Measurements from ENCODE around the gene KSR2. TPM values are rescaled to one million over a fixed set of nuclear protein-coding genes. Genes with fewer than 3 reads are reported as not detected.

Gene KSR2
- total and polyA plus RNA-seq, 2 of the 4 experiments (the other 2 are of a cell fraction), result not detected

DNA sequence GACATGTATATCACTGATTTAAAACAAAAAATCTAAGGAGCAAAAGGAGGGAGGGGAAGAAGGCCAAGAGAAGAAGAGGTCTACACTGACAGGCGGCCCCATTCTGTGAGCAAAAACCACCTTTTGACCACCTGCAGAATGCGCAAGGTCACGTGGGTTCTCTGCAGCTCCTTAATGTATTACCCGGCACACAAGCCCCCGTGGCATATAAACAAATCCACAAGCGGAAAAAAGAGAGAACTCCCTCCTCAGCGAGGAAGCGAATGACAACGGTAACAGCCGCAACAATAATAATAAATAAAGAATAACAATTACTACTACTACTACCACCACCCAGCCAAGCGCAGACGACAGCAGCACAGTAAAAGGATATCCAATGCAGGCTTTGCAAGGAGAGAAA is 1.3 kb downstream of the KSR2 start:
- Histone ChIP-seq H2AK9ac (replicated peaks; ENCODE audit: low read depth, low read length, poor library complexity) (no peak overlapping the region), H2BK5ac (ENCODE audit: low read depth, low read length, poor library complexity, severe bottlenecking) (no peak overlapping the region), H4K20me1 (ENCODE audit: insufficient read depth, low read length) (no peaks in the 10 kb centered on the region), H3K23ac (ENCODE audit: low read depth, low read length) (no peak overlapping the region), H3K4me2 (ENCODE audit: low read depth, low read length) (no peak overlapping the region), H3K9ac (ENCODE audit: low read depth, low read length) (no peak overlapping the region), H2AK5ac (ENCODE audit: low read depth, low read length) (no peak overlapping the region), H3K4ac (ENCODE audit: low read depth, low read length) (no peak overlapping the region), H4K8ac (ENCODE audit: low read depth in 2 of 2, low read length in 2 of 2) (no peak overlapping the region), H2BK15ac (ENCODE audit: low read depth, low read length) (no peak overlapping the region), H3K14ac (replicated peaks; ENCODE audit: low read depth, low read length) (no peak overlapping the region), H3K27ac (ENCODE audit: insufficient read depth, low read length) (no peak overlapping the region), H3K18ac (ENCODE audit: low read depth, low read length) (no peak overlapping the region), H3K79me1 (ENCODE audit: low read depth in 1 of 2, low read length in 2 of 2) (no peaks in the 10 kb centered on the region), H3K4me1 (ENCODE audit: control insufficient read depth, insufficient read depth, low read length) (no peaks in the 10 kb centered on the region), H2BK20ac (ENCODE audit: low read depth, low read length) (no peak overlapping the region), H3K9me1 (ENCODE audit: insufficient read depth, low read length) (no peaks in the 10 kb centered on the region), H4K5ac (ENCODE audit: low read depth, low read length) (no peak overlapping the region), H2AFZ (replicated peaks; ENCODE audit: low read length, poor library complexity) (no peak overlapping the region), H3K36me3 (ENCODE audit: control insufficient read depth, insufficient read depth, low read length) (no peaks in the 10 kb centered on the region), H3K27me3 (ENCODE audit: control insufficient read depth, insufficient read depth, low read length) (peaks cover 13% of the 10 kb centered on the region), H3K4me3 (ENCODE audit: insufficient read depth, low read depth, low read length) (no peak overlapping the region), H2BK120ac (ENCODE audit: low read depth, low read length) (no peak overlapping the region), H4K91ac (ENCODE audit: insufficient read depth, low read depth, low read length) (no peak overlapping the region), H3K9me3 (ENCODE audit: control insufficient read depth, insufficient read depth, low read length) (no peaks in the 10 kb centered on the region; the same call in 1 of the 2 replicates), H3K56ac (ENCODE audit: extremely low read depth, insufficient read depth, low read length) (no peak overlapping the region)
- POLR2A ChIA-PET (ENCODE audit: unreplicated experiment), result no interaction called here
- dilution Hi-C loops (cut with HindIII; ENCODE audit: low sequenced_read_pairs, unreplicated experiment), result no loop called here
- DNase-seq, result no peak
- no peak for ATAC-seq (ENCODE audit: low read depth)
- CTCF ChIA-PET, result no interaction called here
- BruUV-seq (replicated peaks), result no TSS peak
- intact Hi-C loops (cut with micrococcal nuclease), result no loop called here
- WGBS, 2 experiments (ENCODE audit: extremely low coverage in 2 of 2, insufficient read length in 1 of 2), result no CpG with 5 or more reads among the region's 12 CpGs
- TF ChIP-seq MAFK (IDR thresholded peaks at IDR 0.05; ENCODE audit: low read depth, low read length) (no peak), FOS (IDR thresholded peaks at IDR 0.05; ENCODE audit: low read depth, low read length) (no peak), MXI1 (IDR thresholded peaks at IDR 0.05; ENCODE audit: borderline replicate concordance, low read depth, low read length) (no peak), RCOR1 (IDR thresholded peaks at IDR 0.05; ENCODE audit: insufficient replicate concordance, low read length) (no peak)
- in situ Hi-C loops (cut with MboI; ENCODE audit: low sequenced_read_pairs), result no loop called here

Measured in IMR-90 (cell line).